Measurements from ENCODE around the gene TECPR2.

Gene TECPR2

DNA sequence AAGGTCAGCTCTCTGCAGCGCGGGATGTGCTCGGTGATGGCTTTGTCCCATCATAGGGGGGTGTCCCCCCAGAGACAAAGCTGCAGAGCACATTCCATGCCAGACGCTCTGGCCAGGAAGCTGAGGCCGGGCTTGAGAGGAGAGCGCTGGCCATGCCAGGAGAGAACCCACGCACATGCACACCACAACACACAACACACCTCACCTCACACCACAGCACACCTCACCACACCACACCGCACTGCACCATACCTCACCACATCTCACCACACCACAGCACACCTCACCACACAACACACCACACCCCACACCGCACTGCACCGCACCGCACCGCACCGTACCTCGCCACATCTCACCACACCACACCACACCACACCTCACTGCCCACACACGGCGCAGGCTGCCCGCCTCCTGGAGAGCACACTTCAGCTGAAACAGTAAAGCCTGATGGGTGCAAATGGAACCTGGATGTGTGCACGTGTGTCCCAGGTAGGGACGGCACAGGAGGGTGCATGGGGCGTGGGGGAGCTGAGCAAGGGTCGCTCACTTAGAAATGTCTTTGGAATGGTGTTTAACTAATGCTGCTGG, 136.0 kb downstream of the TECPR2 start:
- DNase-seq, result no peak

DNA sequence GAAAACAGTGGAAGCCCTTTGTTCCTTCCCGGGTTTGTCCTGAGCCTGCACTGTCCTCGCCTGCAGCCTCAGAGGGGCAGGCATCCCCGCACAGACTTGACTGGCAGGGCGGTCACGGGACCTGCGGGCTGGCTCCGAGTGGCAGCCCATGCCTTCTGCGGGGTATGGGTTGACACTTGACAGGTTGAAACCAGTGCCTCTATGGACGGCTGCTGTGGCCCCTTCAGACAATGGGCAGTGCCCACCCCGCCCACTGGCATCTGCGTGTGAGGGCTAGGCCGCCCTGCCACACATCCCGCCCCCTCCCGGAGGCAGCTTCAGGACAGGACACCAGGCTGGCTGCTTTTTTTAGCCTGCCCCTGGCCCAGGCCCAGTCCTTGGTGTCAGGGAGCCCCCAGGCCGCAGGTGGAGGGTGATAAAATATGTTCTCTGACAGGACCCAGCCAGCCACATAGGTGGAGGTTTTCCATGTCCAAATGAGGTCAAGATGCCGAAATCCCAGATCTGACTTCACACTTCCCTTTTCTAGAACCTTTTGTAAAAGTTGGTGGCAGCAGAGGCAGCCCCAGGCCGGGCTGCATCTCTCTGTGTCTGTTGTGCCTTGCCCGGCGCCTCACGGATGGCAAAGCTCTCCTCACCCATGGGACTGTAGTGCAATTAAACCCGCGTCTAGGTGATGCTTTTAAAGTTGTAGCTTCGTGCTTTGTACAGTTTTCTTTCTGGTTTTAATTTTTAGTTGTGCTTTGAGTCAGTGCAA, 136.8 kb downstream of the TECPR2 start:
- DNase-seq, result no peak

DNA sequence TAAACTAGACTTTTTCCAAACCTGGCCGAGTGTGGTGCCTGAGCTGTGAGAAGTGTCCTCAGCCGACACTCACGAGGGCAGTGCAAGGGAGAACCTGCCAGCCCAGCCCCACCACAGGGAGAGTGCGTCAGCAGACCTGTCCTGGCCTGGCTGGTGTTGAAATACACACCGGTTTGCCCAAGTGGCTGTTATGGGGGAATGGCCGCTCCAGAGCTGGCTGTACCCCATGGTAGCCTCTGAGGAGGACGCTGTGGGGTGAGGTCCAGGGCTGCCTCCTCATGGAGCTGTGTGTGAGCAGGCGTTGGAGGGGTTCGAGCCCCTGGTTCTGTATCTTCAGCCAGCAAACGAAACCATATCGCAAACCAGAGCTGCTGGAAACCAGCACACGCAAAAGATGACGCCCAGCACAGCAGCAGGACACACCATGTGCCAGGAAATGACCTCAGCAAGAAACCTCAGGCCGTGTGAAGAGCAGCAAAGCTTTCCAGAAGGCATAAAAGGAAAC, 137.5 kb downstream of the TECPR2 start:
- no peak for DNase-seq

DNA sequence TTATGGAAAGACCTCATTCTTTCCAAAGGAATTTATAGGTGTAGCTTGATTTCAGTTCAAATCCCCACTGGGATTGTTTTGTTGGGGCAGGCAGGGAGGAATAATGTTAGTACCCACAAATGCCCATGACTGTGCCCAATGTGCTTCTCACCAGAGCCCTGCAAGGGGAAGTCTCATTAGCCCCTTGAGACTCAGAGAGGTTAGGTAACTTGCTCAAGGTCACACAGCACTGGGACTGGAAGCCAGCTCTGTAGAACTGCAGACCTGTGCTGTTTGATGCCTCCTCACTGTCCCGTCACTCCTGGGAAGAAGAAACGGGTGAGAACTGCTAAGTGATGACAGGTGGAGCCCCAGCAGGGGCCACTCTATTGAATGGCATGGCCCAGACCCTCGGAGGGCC, 138.0 kb downstream of the TECPR2 start:
- DNase-seq, result no peak

DNA sequence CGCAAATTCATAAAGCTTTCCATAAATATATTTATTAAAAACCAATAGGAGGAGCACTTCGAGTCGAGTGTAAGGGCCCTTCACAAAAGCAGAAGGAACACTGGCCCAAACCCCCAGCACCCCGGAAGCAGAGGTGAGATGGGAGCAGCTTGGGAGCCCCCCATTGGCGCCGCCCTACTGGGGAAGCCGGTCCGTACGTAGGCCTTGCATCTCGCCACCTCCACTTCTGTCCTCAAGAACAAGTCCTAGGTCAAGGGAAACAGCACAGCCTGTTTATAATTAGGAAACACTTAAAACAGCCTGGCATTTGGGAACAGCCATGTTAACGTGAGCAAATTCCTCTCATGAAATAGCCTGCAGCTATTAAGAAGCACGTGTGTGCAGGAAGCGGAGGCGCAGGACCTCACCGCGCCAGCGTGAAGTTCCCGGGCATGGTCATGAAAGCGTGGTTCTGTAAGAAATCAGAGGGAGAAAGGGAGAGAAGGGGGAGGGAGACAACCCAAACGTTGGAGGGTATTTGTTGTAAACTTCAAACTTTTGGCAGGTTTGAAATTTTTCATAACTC, 139.1 kb downstream of the TECPR2 start:
- DNase-seq, result no peak

DNA sequence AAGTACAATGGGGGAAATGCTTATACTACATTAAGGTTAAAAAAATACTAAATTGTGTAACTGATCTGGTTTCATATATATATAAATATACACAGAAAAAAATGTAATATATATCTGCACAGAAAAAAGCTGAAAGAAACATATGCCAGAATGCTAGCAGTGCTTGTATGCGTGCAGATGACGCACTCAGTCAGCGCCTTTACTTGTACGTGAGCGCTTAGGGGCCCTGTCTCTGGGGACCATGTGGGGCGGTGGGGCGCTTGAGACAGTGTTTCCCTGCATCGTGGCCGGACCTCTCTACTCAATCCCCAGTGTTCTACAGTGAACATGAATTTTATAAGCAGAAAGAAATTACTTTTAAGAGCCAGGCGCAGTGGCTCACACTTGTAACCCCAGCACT, 139.8 kb downstream of the TECPR2 start:
- no peak for DNase-seq

DNA sequence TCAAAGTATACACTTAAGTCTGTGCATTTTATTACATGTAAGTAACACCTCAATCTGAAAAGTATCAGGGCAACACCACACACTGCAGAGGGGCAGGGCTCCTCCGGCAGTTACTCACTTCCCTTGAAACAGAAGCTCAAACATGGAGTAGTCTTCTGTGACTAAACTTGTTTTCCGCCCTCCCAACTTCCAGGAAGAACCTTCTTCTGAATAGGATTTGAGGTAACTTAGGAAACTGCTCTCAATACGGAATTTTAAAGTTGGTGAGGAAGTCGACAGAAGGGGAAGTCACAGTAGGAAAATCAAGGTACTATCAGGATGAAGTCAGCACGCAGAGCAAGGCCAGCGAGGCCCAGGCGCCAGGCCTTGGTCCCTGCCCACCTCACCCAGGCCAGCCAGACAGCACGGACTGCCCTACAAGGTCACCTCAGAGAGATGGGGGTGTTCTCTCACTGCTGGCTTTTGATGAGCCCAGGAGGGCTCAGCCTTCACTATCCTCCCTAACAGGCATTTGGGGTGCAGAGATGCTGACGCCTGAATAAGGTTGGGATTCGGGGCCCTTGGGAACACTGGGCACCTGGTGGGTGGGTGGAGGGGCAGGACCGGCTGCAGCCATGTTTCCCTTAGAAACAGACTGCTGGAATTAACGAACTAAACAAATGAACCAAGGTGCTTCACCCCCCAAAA, 141.0 kb downstream of the TECPR2 start:
- DNase-seq, result no peak

DNA sequence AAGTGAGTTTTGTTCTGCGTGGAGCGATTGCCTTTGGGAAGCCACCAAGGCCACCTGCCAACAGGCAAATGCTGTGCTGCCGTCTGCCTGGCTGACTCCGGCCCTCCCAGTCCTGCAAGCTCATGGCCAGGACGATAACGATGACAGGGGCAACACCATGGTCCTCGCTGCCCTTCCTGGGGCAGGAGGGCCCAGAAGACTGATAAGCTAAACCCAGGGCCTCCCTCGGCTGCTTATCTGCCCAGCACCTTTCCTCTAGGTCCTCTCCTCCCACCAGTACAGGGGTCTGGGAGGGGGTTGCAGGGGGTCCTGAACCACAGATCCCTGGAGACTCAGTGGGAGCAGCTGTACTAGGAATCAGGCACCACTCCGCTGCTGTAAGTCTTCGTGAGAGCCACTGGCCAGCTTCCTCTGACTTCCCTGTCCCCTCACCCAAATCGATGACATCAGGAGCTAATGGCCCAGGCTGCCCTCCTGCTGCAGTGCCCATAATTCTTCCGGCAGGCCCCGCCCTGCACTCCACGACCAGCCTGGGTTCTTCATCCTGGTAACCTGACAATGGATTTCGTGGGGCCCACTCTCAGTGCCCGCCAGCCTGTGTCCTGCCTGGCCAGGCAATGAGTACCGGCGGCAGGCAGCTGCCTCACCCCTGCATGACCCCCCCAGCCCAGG, 141.7 kb downstream of the TECPR2 start:
- no peak for DNase-seq

DNA sequence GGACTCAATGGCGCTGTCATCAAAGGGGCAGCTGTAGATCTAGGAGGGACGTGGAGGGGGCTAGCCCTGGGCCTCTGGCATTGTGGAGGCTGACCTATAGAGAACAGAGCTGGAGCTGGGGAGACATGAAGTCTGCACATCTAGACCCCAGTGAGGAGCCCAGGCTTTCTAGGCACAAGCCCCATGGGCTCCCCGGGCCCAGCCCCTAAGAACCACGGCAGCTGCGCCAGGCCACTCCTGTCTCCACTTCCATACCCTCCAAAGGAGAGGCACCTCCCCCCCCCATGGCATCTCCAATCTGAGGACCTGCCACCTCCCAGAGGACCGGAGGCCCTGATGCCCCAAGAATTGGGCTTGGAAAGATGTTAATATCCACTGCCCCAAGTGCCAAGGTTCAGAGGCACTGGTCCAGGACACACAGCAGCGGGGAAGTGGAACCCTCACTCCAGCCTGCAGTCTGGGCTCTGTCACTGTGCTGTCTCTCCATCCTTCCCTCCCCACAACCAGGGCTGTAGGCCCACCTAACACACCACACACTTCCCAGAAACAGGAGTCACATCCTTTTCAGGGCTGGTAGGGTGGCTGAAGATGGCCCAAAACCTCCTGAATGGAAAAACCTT, 142.4 kb downstream of the TECPR2 start:
- no peak for DNase-seq

DNA sequence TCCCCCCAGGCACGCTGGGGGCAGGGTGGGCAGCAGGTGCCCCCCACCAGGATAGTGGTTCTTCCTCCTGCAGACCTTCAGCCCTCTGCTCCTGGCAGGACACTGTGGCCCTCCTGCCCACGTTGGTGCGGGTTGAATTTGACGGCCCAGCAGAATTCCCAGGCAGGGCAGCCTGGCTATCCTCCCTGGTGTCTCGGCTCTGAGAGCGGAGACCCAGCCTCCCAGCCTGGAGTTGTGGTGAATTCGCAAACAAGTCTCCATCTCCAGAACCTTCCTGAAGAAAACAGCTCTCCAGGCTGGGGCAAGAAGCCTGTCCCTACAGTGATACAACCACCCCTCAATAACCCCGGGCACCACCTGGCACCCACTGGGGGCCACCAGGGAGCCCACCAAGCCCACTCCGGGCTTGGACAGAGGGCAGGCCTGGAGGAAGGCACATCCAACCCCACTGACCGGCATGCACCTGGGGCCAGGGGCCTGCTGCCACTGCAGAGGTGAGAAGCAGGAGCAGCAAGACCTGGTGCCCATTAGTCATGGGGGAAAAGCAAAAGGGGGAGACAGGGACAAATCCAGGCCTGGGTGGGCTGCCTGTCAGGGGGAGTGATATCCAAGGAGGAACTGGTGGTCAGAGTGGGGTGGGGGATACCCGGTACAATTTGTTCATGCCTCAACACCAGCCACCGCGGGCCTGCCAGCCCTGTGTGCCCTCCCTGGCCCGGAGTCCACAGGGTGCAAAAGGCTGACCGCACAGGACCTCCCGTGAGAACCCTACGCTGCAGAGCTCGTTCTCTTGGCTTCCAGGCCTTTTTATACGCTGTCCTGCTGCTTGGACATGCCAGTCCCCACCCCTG, 143.3 kb downstream of the TECPR2 start:
- DNase-seq, result no peak

DNA sequence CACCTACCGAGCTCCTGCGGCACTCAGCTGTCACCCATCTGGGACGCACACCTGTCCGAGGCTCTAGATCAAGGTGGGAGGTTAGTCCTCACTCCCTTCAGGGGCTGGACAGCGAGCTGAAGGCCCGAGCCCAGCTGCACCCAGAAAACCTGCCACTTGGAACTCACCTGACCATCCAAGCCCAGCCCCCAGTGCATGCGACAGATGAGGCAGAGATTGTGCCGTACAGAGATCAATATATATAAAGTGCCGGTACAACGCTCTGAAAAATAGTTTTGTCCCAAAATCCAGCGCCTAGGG, 143.8 kb downstream of the TECPR2 start:
- DNase-seq, result no peak

DNA sequence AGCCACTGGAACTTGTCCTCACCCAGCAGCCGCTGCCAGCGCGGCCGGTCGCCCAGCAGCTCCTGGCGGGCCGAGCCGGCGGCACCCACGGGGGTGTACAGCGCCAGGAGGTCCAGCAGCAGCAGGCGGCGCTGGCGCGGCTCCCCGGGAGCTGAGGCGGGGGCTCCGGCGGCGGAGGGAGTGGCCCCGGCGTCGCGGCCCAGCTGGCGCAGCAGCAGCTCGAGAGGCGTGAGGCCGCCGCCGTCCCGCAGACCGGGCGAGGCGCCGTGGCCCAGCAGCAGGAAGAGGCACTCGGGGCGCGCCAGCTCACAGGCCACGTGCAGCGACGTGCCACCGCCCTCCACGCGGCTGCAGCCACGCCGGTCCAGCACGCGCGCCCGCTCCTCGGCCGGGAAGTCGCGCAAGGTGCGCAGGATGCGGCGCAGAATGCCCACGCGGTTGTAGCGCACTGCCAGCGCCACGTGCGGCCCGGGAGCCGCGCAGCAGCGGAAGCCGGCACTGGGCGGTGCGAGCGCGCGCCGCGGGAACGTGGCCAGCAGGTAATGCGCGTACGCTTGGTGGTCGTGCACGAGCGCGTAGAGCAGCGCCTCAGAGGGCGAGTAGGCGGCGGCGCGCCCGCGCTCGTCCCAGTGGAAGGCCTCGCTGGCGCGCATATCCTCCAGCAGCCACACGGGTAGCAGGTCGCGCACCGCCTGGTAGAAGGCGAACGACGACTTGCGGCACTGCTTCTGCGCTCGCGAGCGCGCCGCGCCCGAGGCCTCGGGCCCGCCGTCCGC, 144.5 kb downstream of the TECPR2 start:
- DNase-seq, result no peak

DNA sequence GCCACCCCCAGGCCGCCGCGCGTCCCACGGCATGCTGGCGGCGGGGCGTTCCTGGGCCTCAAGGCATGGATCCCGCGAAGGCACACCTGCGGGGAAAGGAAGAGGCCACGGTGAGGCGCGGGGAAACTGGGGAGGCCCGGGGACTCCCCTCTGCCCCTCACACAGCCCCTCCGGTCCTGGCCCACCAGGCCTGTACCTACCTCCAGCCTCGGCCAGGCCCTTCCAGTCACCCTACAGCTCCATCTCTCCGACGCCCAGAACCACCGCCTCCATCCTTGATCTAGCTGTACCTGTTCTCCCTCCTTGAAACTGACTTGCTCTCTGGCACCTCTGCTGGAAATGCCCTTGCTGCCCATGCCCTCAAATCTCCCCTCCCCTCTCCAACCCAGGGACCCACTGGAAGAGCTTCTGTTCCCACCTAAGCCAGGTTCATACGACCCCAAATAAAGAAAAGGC, 145.1 kb downstream of the TECPR2 start:
- DNase-seq, result no peak

DNA sequence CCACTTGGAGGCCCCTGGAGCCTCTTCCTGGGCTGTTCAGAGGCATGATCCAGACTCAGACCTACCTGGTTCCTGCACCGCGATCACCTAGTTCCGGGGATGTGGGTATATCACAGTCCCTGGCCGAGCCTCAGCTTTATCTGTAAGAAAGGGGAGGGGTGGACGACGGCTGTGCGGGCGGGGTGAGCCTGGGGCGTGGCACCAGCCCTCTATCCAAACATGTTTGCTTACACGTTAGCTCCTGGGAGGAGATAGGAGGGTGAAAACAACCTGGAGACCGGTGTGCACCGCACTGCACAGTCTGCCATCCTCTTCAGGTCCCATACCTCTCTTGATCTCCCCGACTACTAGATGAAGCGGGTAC, 145.7 kb downstream of the TECPR2 start:
- no peak for DNase-seq

DNA sequence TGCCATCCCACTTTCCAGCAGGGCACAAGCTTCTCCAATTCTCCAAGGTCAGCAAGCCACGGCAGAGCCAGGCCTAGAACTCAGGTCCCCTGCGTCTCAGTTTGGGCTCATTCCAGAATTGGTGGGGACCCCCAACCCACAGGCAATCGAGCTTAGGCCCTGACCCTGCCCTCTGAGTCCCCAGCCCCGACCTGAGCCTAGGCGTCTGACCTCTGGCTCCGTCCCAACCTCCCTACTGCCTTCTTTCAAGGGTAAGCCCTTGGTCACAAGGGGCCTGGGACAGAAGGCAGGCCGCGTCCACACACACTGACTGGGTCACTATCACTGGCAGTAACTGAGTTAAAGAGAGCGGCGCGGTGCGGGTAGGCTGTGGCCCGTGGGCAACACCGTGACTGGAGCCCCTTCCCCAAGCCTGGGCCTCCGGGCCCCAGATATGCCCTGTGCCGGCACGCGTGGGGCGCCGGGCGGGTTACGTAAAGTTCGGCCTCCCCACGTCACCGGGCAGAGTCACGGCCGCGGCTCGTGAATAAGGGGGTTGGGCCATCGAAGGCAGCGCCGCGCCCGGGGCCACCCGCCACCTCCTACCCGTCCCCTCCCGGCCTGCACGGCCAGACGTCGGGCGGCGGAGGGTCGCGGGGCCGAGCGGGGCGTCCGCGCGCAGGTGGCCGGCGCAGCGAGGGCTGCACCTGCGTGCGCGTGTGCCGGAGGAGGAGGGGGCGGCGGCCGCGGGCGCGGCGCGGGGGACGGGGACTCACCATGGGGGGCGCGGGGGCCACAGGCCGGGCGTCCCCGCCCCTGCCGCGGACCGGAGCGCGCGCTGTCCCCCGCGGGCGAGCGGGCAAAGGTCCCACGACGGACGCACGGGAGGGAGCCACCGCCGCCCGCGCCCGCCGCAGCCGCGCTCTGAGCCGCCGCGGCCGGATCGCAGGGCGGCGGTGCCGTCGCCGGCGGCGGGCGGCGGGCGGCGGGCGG, 146.3 kb downstream of the TECPR2 start:
- peak; percentile 53 for DNase-seq

DNA sequence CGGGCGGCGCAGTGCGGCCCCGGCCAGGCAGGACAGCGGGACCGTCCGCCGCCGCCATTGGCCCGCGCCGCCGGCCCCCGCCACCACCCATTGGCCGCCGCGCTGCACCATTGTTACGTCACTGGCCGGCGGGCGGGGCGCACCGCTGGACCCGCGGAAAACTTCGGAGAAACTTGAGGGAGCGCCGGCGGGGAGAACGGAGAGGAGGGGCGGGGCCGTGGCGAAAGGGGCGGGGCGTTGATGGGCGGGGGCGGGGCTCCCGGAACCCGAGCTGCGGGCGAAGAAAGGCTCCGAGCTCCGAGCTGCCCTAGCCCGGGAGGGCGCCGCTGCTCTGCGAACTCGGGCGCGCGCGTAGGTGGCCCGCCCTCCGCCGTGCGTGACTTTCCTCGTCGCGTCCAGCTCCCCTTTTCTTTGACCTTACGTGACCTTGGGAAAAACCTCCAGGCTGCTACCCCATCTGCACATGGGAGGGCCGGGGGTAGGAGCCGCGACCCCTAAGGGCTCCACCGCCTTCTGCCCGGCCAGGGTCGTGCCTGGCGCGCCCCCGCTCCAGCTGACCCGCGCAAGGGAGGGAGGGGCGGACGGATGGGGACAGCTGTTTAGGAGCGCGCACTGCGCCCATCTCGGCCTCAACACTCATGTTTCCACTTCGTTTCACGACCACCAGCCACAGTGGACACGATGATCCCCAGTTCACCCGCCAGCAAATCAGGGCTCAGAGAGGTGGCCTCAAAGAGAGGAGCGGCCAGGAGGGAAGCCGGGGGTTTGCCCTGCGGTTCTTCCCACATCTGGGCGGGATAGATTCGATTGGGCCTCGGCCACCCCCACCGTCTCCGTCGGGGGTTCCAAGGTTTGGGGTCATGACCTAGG, 147.2 kb downstream of the TECPR2 start, which contains the start of gene ANKRD9:
ANKRD9 (minus strand) TSS at position 31 of the 870 bp plus-strand sequence. CDS start 1,887 bp downstream, outside the sequence.
- DNase-seq, result peak; percentile 95

DNA sequence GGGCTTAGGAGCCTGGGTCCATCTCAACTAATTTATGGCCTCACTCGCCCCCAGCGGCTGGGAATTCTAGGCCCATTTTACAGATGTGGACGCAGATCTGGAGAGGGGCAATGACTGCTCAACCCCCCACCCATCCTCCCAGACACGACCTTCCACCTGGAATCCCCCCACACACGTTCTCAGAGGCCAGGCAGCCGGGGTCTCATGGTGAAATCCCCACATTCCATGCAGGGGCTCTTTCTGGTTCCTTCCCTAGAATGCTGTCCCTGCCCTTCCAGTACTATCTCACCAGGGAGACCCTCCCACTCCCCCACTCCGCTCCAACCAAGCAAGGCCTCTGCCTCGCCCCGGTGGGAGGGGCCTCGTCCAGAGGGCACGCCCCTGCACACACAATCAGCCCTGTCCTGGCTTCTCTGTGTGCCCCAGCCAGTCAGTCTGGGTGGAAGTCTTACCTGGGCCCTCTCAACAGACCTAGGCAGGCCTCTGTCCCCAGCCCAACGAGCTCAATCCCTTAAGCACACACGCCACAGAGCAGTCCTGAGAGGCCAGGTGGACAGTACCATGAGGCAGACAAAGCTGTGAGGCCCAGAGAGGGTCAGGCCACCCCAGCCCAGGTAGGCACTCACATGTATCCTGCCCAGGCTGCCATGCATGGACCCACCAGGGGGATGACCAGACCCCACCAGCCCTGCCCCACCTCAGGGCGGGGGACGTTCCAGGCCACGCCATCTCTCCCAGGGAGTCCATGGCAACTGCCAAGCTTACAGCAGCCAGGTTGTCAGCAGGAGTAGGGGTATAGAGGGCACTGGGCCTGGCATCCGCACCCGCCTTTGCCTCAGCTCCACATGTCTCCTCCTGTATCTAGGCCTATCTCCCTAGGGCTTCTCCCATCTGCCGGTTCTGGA, 148.1 kb downstream of the TECPR2 start:
- peak; percentile 56 for DNase-seq
